ENCODE measurements around the gene DCBLD2. TPM values are rescaled to one million over a fixed set of nuclear protein-coding genes. Genes with fewer than 3 reads are reported as not detected.

The DCBLD2 gene
- total RNA-seq, 1 experiment from 2014 or later: 48.0 TPM

GRCh38 chr3:98808071-98808470 lies 93.4 kb downstream of the DCBLD2 start:
- no CpG with 5 or more reads among the region's 2 CpGs for WGBS (ENCODE audit: extremely low coverage, insufficient read length, low lambda C conversion rate)
- Histone ChIP-seq H3K9me3 (ENCODE audit: control insufficient read depth, low read depth, low read length) (no peaks in the 10 kb centered on the region), H3K56ac (ENCODE audit: insufficient read length, low read depth, low read length) (no peak overlapping the region), H3K4me2 (ENCODE audit: insufficient read depth, insufficient read length, low read length) (no peak overlapping the region), H3T11ph (ENCODE audit: low read length) (no peak overlapping the region), H3K14ac (ENCODE audit: insufficient read depth, low read length) (no peak overlapping the region), H2BK20ac (ENCODE audit: low read depth, low read length, poor library complexity, severe bottlenecking) (no peak overlapping the region), H3K27ac (ENCODE audit: insufficient read length, low read depth, low read length) (no peak overlapping the region), H3K79me1 (ENCODE audit: insufficient read depth, low read depth, low read length, poor library complexity, severe bottlenecking) (no peaks in the 10 kb centered on the region), H2AFZ (ENCODE audit: low read length) (no peak overlapping the region), H3K4ac (ENCODE audit: low read depth, low read length) (no peak overlapping the region), H2BK120ac (ENCODE audit: low read depth, low read length, poor library complexity, severe bottlenecking) (no peak overlapping the region), H3K9ac (ENCODE audit: extremely low read depth, insufficient read length, low read length) (no peak overlapping the region), H4K91ac (ENCODE audit: insufficient read length, low read depth, low read length) (no peak overlapping the region), H3K4me1 (ENCODE audit: insufficient read depth, low read length) (no peaks in the 10 kb centered on the region), H4K20me1 (ENCODE audit: control insufficient read depth, insufficient read depth, insufficient read length) (no peaks in the 10 kb centered on the region), H3K27me3 (ENCODE audit: insufficient read depth, low read length) (no peaks in the 10 kb centered on the region), H2AK5ac (ENCODE audit: insufficient read length, low read length) (no peak overlapping the region), H2BK15ac (ENCODE audit: low read depth, low read length) (no peak overlapping the region), H4K8ac (replicated peaks; ENCODE audit: insufficient read length, low read depth, low read length) (no peak overlapping the region), H3K18ac (ENCODE audit: insufficient read length, low read depth, low read length) (no peak overlapping the region), H3K23me2 (ENCODE audit: insufficient read length, low read depth, low read length, poor library complexity, severe bottlenecking) (no peaks in the 10 kb centered on the region), H2BK5ac (ENCODE audit: insufficient read length, low read length) (no peak overlapping the region), H2BK12ac (ENCODE audit: insufficient read length, low read depth, low read length) (no peak overlapping the region), H3K79me2 (ENCODE audit: insufficient read depth, low read length) (no peaks in the 10 kb centered on the region), H4K5ac (ENCODE audit: insufficient read length, low read depth, low read length) (no peak overlapping the region), H3K23ac (ENCODE audit: insufficient read length, low read depth, low read length) (no peak overlapping the region)
- H3K4me1 Mint-ChIP-seq: no peaks in the 10 kb centered on the region
- H3K27ac Mint-ChIP-seq: no peak overlapping the region
- H3K27me3 Mint-ChIP-seq (ENCODE audit: low read depth): no peaks in the 10 kb centered on the region
- peaks cover 37 to 68% (median 68%) of the 10 kb centered on the region in 3 experiments for H3K36me3 Mint-ChIP-seq (ENCODE audit: insufficient read depth in 1 of 3, low read depth in 3 of 3)
- TF ChIP-seq, protein P1, sequence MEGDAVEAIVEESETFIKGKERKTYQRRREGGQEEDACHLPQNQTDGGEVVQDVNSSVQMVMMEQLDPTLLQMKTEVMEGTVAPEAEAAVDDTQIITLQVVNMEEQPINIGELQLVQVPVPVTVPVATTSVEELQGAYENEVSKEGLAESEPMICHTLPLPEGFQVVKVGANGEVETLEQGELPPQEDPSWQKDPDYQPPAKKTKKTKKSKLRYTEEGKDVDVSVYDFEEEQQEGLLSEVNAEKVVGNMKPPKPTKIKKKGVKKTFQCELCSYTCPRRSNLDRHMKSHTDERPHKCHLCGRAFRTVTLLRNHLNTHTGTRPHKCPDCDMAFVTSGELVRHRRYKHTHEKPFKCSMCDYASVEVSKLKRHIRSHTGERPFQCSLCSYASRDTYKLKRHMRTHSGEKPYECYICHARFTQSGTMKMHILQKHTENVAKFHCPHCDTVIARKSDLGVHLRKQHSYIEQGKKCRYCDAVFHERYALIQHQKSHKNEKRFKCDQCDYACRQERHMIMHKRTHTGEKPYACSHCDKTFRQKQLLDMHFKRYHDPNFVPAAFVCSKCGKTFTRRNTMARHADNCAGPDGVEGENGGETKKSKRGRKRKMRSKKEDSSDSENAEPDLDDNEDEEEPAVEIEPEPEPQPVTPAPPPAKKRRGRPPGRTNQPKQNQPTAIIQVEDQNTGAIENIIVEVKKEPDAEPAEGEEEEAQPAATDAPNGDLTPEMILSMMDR (conservative IDR thresholded peaks at IDR 0.05): no peak
- peaks cover 0 to 5% of the 10 kb centered on the region in 2 experiments; a peak in 1 of 5 replicates for H3K9me3 Mint-ChIP-seq
- no peak for DNase-seq
- no peak overlapping the region for H3K4me3 Mint-ChIP-seq
